SJCRH30 (cell line): ENCODE results near the gene ESR2. TPM values are rescaled to one million over a fixed set of nuclear protein-coding genes. Genes with fewer than 3 reads are reported as not detected.
"Not testable (repeated sequence)": the region's sequence is repeated elsewhere in the genome, so short reads cannot be mapped to it uniquely, and the experiment has no call there.

Experiments
- DNase-seq, 2 experiments: peaks; one replicate each; pipeline ENCODE4 v3.0.0-alpha.2; 2015 to 2020
- H3K27ac ChIP-seq: fragments of 250-450 bp; sonication (Bioruptor Pico); 2 replicates; pipeline ENCODE4 v1.5.1; 2020; ENCODE audit warnings: mild to moderate bottlenecking, moderate library complexity
- H3K27me3 ChIP-seq: fragments of 250-450 bp; sonication (Bioruptor Pico); 2 replicates; pipeline ENCODE4 v1.5.1; 2020; ENCODE audit warnings: mild to moderate bottlenecking, moderate library complexity
- H3K36me3 ChIP-seq: fragments of 250-450 bp; sonication (Bioruptor Pico); 2 replicates; pipeline ENCODE4 v1.5.1; 2020; ENCODE audit warnings: mild to moderate bottlenecking, moderate library complexity
- H3K4me1 ChIP-seq: fragments of 250-450 bp; sonication (Bioruptor Pico); 2 replicates; pipeline ENCODE4 v1.5.1; 2020; ENCODE audit warnings: mild to moderate bottlenecking, moderate library complexity
- H3K4me3 ChIP-seq: fragments of 250-450 bp; sonication (Bioruptor Pico); 2 replicates; pipeline ENCODE4 v1.5.1; 2020; ENCODE audit warnings: mild to moderate bottlenecking, moderate library complexity
- H3K9me3 ChIP-seq: fragments of 250-450 bp; sonication (Bioruptor Pico); replicated peaks from 2 replicates; pipeline ENCODE4 v1.5.1; 2020; ENCODE audit warnings: mild to moderate bottlenecking, moderate library complexity
- total RNA-seq: library from RNA; depleted of rRNA; stranded (reverse); fragments of >200 nt; shearing (Covaris generic); gene quantifications from 2 replicates; pipeline ENCODE4 v1.2.3, GENCODE V29; 2014; rRNA removed

Gene ESR2
- 11.8 and 12.1 TPM in 2 replicates for total RNA-seq

DNA sequence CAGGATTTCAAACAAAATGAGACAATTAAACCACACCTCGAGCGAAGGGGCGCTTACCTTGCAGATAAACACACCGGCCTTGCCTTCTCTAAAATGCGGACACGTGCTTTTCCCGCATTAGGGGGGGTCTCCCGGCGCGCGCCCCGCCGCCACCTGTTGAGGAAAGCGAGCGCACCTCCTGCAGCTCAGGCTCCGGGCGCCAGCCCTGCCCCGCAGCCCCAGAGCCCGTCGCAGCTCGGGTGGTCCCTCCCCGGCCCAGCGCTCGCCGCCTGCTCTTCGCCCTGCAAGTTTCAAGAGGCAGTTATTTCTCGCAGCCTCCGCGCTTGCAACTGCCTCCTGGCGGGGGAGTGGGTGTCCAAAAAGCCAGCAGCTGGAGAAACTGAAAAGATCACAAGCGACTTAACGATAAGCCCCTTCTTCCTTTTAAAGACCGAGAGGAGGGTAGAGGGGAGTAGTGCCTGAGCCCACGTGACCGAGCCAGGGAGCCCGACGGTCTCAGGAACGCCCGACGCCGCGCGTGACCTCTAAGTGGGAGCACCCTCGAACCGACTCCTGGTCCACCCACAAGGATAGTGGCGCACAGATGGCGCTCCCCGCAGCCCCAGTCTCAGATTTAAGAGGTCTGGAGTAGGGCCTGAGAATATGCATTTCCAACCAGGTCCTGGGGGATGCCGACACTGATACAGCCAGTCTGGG, at the start of gene ESR2:
TSS of gene ESR2 (minus strand) at position 396 of the 696 bp plus-strand sequence. CDS start 11,386 bp downstream, outside the sequence.
- H3K27ac ChIP-seq, result peak within 1 kb of the TSS; percentile 36
- DNase-seq, result peak; percentile 82 to 84
- no peaks in the 10 kb centered on the region for H3K9me3 ChIP-seq
- H3K4me1 ChIP-seq, result peaks cover 14% of the 10 kb centered on the region
- peak within 1 kb of the TSS; percentile 61 for H3K4me3 ChIP-seq
- no peaks in the 10 kb centered on the region for H3K36me3 ChIP-seq
- H3K27me3 ChIP-seq, result no peaks in the 10 kb centered on the region

DNA sequence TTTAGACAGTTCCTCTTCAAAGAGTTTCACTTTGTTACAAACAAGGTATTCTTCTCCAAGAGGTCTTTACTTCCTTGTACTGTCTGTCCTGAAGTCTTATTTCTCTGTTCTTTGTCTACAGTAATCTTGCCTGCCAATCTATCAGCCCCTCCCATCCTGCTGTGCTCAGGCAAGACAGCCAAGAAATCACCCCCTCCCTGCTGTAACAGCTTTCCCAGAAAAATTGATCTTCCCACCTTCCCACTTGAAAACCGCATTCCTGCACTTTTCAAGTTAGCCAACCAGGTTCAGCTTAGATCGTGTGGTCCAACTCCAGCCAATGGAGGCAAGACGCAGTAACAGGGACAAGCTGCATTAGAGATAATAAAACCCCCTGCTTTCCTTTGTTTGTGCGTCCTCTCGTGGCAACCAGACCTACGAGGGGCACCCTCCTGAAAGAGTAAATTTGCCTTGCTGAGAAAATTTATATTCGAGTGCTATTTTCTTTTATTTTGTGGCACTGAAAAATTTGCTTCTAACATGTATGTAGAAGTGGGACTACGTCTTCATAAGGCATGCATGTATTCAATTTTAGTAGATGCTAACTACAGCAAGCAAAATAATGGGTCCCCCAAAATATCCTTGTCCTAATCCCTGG, 46.5 kb upstream of the ESR2 start:
- no peaks in the 10 kb centered on the region for H3K36me3 ChIP-seq
- H3K4me3 ChIP-seq, result no peak overlapping the region
- H3K9me3 ChIP-seq, result no peaks in the 10 kb centered on the region; the same call in 1 of the 2 replicates
- no peaks in the 10 kb centered on the region for H3K27me3 ChIP-seq
- H3K4me1 ChIP-seq, result peaks cover 3% of the 10 kb centered on the region; the same call in 1 of the 2 replicates
- no peak overlapping the region for H3K27ac ChIP-seq
- DNase-seq, result no peak

DNA sequence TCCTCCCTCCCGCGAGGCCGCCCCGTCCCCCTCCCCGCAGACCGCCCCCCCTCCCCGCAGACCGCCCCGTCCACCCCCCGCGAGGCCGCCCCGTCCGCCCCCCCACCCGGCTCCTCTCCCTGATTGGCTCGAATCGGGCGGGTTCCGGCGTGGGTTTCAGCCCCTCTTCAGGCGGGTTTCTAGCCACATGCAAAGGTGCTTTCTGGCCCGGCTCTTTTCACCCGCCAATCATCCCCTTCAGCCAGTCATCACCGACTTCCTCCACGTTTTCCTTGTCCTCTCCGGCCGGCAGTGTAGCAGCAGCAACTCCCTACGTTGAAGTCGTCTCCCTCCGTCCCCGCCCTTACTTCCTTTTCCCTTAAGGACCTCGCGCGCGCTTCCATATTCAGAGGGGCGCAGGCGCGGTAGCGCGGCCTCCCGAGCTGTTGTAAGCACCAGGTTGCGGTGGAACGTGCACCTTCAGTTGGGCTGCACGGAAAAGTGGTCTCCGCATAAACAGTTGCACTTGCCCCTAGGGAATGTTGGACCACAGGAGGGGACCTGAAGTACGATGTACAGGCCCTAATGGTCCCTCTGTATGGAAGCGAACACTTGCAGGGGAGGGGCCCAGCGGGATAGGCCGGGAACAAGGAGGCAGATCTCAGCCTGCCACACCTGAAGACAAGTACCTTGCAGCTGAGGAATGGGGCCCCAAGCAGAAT, 44.6 kb upstream of the ESR2 start:
- Histone ChIP-seq H3K4me3 (peak overlapping the region; percentile 78), H3K27ac (peak overlapping the region; percentile 71), H3K4me1 (peaks cover 3% of the 10 kb centered on the region; the same call in 1 of the 2 replicates), H3K36me3 (no peaks in the 10 kb centered on the region), H3K27me3 (no peaks in the 10 kb centered on the region), H3K9me3 (no peaks in the 10 kb centered on the region; the same call in 1 of the 2 replicates)
- peak; percentile 91 for DNase-seq

- H3K27ac ChIP-seq, result peak overlapping the region; percentile 71
- peaks cover 3% of the 10 kb centered on the region; the same call in 1 of the 2 replicates for H3K4me1 ChIP-seq
- DNase-seq, result peak; percentile 73 to 82
- H3K27me3 ChIP-seq, result no peaks in the 10 kb centered on the region
- H3K36me3 ChIP-seq, result no peaks in the 10 kb centered on the region
- peak overlapping the region; percentile 78 for H3K4me3 ChIP-seq
- no peaks in the 10 kb centered on the region; the same call in 1 of the 2 replicates for H3K9me3 ChIP-seq
Observed at GRCh38 chr14:64337888-64338615, 43.9 kb upstream of the ESR2 start.

- H3K27ac ChIP-seq, result no peak overlapping the region
- no peaks in the 10 kb centered on the region for H3K27me3 ChIP-seq
- DNase-seq, result no peak
- peaks cover 11% of the 10 kb centered on the region for H3K4me1 ChIP-seq
- no peaks in the 10 kb centered on the region for H3K9me3 ChIP-seq
- H3K4me3 ChIP-seq, result no peak overlapping the region
- no peaks in the 10 kb centered on the region for H3K36me3 ChIP-seq
Observed at GRCh38 chr14:64329149-64329548, 35.0 kb upstream of the ESR2 start.

DNA sequence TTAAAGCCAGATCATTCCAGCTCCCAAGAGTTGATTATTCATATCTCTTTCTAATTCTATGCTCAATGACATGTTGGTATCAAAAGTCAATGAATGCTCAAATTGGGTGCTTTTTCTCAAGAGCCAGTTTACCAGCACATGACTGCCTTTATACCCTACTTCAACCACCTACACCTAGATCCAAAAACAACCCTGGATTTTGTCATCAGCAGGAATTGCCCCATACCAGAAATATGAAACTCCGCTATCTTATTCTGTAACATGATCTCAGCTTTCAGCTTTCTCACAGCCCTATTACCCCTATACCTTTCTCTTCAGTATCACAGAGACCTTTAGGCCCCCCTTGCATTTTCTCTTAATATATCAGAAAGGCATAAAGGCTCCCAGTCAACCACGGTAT, 32.3 kb upstream of the ESR2 start:
- Histone ChIP-seq H3K36me3 (no peaks in the 10 kb centered on the region), H3K27ac (no peak overlapping the region), H3K4me1 (peaks cover 11% of the 10 kb centered on the region), H3K4me3 (no peak overlapping the region), H3K27me3 (no peaks in the 10 kb centered on the region), H3K9me3 (no peaks in the 10 kb centered on the region)
- no peak for DNase-seq

DNA sequence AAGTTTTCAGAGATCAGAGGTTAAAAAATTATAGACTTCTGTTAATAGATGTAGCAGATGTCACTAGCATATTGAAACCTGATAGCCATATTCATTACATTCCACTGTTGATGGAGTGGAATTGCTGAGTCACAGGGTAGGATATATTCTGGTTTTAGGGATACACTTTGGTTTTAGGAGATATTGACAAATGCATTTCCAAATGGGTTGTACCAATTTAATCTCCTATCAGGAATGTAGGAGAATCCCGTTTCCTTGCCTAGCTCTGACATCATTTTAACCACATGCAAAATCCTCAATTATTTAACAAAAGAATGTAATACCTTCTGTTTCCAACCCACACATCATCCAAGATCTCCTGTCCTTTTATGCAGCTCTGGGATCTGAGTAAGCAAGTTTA, 30.7 kb upstream of the ESR2 start:
- no peaks in the 10 kb centered on the region for H3K9me3 ChIP-seq
- H3K36me3 ChIP-seq, result no peaks in the 10 kb centered on the region
- DNase-seq, result peak in 1 of 2 experiments; percentile 57
- H3K4me3 ChIP-seq, result no peak overlapping the region
- peak overlapping the region; percentile 59 for H3K27ac ChIP-seq
- H3K27me3 ChIP-seq, result no peaks in the 10 kb centered on the region
- H3K4me1 ChIP-seq, result peaks cover 11% of the 10 kb centered on the region

GRCh38 chr14:64324461-64324860, 30.3 kb upstream of the ESR2 start:
- Histone ChIP-seq H3K27ac (peak overlapping the region; percentile 59), H3K27me3 (no peaks in the 10 kb centered on the region), H3K4me1 (peaks cover 11% of the 10 kb centered on the region), H3K36me3 (no peaks in the 10 kb centered on the region), H3K4me3 (no peak overlapping the region), H3K9me3 (no peaks in the 10 kb centered on the region)
- peak in 1 of 2 experiments; percentile 47 for DNase-seq

- H3K4me3 ChIP-seq, H3K27ac ChIP-seq, H3K36me3 ChIP-seq, H3K27me3 ChIP-seq, H3K9me3 ChIP-seq, DNase-seq: not testable (repeated sequence)
- H3K4me1 ChIP-seq, result peaks cover 11% of the 10 kb centered on the region
Observed at GRCh38 chr14:64320362-64320761, 26.2 kb upstream of the ESR2 start.

- not testable (repeated sequence) for DNase-seq, H3K4me1 ChIP-seq, H3K36me3 ChIP-seq, H3K27me3 ChIP-seq, H3K27ac ChIP-seq, H3K4me3 ChIP-seq, H3K9me3 ChIP-seq
Observed at GRCh38 chr14:64318695-64319094, 24.5 kb upstream of the ESR2 start.

- Histone ChIP-seq H3K36me3 (no peaks in the 10 kb centered on the region), H3K4me1 (no peaks in the 10 kb centered on the region), H3K4me3 (no peak overlapping the region), H3K27ac (no peak overlapping the region), H3K9me3 (no peaks in the 10 kb centered on the region), H3K27me3 (no peaks in the 10 kb centered on the region)
- DNase-seq, result peak in 1 of 2 experiments; percentile 81
Observed at GRCh38 chr14:64303471-64303917, 9.3 kb upstream of the ESR2 start.

- H3K4me3 ChIP-seq, result no peak overlapping the region
- H3K9me3 ChIP-seq, result no peaks in the 10 kb centered on the region
- peaks cover 7% of the 10 kb centered on the region for H3K4me1 ChIP-seq
- DNase-seq, result no peak
- H3K27ac ChIP-seq, result no peak overlapping the region
- H3K36me3 ChIP-seq, result no peaks in the 10 kb centered on the region
- H3K27me3 ChIP-seq, result no peaks in the 10 kb centered on the region
Observed at GRCh38 chr14:64298773-64299172, 4.6 kb upstream of the ESR2 start.

GRCh38 chr14:64296561-64296960, 2.4 kb upstream of the ESR2 start:
- no peaks in the 10 kb centered on the region for H3K27me3 ChIP-seq
- H3K36me3 ChIP-seq, result no peaks in the 10 kb centered on the region
- H3K4me1 ChIP-seq, result peaks cover 11% of the 10 kb centered on the region
- no peak overlapping the region for H3K27ac ChIP-seq
- no peaks in the 10 kb centered on the region for H3K9me3 ChIP-seq
- DNase-seq, result no peak
- no peak overlapping the region for H3K4me3 ChIP-seq

GRCh38 chr14:64294672-64295413, 672 bp upstream of the ESR2 start:
- Histone ChIP-seq H3K4me3 (peak overlapping the region; percentile 61), H3K9me3 (no peaks in the 10 kb centered on the region), H3K36me3 (no peaks in the 10 kb centered on the region), H3K4me1 (peaks cover 14% of the 10 kb centered on the region), H3K27ac (peak overlapping the region; percentile 36), H3K27me3 (no peaks in the 10 kb centered on the region)
- DNase-seq, result peak; percentile 93
